ENCODE data around the gene CMSS1.

Gene CMSS1

GRCh38 chr3:99825004-99825640, 7.5 kb downstream of the CMSS1 start:
- DNase-seq (ENCODE audit: low read depth) = no peak
- no peak for TF ChIP-seq CTCF (IDR thresholded peaks at IDR 0.05; ENCODE audit: insufficient read depth, low read depth, low read length, missing control alignments)
- no peak overlapping the region for H3K4me3 ChIP-seq (ENCODE audit: low read depth, low read length)

GRCh38 chr3:99829844-99830243, 12.2 kb downstream of the CMSS1 start:
- no peak for TF ChIP-seq CTCF (IDR thresholded peaks at IDR 0.05; ENCODE audit: insufficient read depth, low read depth, low read length, missing control alignments)
- no peak for DNase-seq (ENCODE audit: low read depth)
- H3K4me3 ChIP-seq (ENCODE audit: low read depth, low read length) = no peak overlapping the region

- no peak overlapping the region for H3K4me3 ChIP-seq (ENCODE audit: low read depth, low read length)
- no peak for TF ChIP-seq CTCF (IDR thresholded peaks at IDR 0.05; ENCODE audit: insufficient read depth, low read depth, low read length, missing control alignments)
- DNase-seq (ENCODE audit: low read depth) = no peak
These were observed 16.0 kb downstream of the CMSS1 start for GRCh38 chr3:99833617-99834205.

- no peak for DNase-seq (ENCODE audit: low read depth)
- H3K4me3 ChIP-seq (ENCODE audit: low read depth, low read length) = no peak overlapping the region
- TF ChIP-seq CTCF (IDR thresholded peaks at IDR 0.05; ENCODE audit: insufficient read depth, low read depth, low read length, missing control alignments) = no peak
These were observed 16.7 kb downstream of the CMSS1 start for GRCh38 chr3:99834211-99834957.

GRCh38 chr3:99836681-99837080, 19.0 kb downstream of the CMSS1 start:
- TF ChIP-seq CTCF (IDR thresholded peaks at IDR 0.05; ENCODE audit: insufficient read depth, low read depth, low read length, missing control alignments) = no peak
- no peak for DNase-seq (ENCODE audit: low read depth)
- H3K4me3 ChIP-seq (ENCODE audit: low read depth, low read length) = no peak overlapping the region

- no peak for DNase-seq (ENCODE audit: low read depth)
- TF ChIP-seq CTCF (IDR thresholded peaks at IDR 0.05; ENCODE audit: insufficient read depth, low read depth, low read length, missing control alignments) = no peak
- H3K4me3 ChIP-seq (ENCODE audit: low read depth, low read length) = no peak overlapping the region
These were observed 20.1 kb downstream of the CMSS1 start for GRCh38 chr3:99837715-99838114.

All from GM12865 (cell line).